WTC11 (cell line): Measurements from ENCODE around the gene PRKCQ. TPM values are rescaled to one million over a fixed set of nuclear protein-coding genes. Genes with fewer than 3 reads are reported as not detected.

ENCODE experiments used
- ATAC-seq: fragments of 200-7000 bp; cut with Tn5 transposase; 2 replicates; pipeline ENCODE4 v1.10.0; 2021; ENCODE audit warnings: mild to moderate bottlenecking, moderate library complexity
- CTCF ChIA-PET: fragments of 300-600 bp; sonication (Branson Sonifier 250); formaldehyde crosslinking; loops from one replicate; lab custom pipeline; 2021; ENCODE audit warnings: antibody characterized with exemption; lab: Charles Lee
- POLR2A ChIA-PET: fragments of 350-600 bp; sonication (Branson Sonifier 250); formaldehyde crosslinking; loops from one replicate; lab custom pipeline; 2021; ENCODE audit warnings: antibody characterized with exemption; lab: Charles Lee
- DNase-seq: peaks from one replicate; pipeline ENCODE4 v3.0.0; 2021; ENCODE audit warnings: low spot score
- H3K27ac Mint-ChIP-seq: 2 replicates; pipeline ENCODE4 v1.8.0; 2021; ENCODE audit warnings: mixed read lengths
- H3K27me3 Mint-ChIP-seq: 2 replicates; pipeline ENCODE4 v1.8.0; 2021; ENCODE audit warnings: low read depth, mild to moderate bottlenecking, moderate library complexity, mixed read lengths
- H3K36me3 Mint-ChIP-seq: 2 replicates; pipeline ENCODE4 v1.8.0; 2021; ENCODE audit warnings: mixed read lengths
- H3K4me1 Mint-ChIP-seq: 2 replicates; pipeline ENCODE4 v1.8.0; 2022; ENCODE audit warnings: mixed read lengths
- H3K4me3 Mint-ChIP-seq: 2 replicates; pipeline ENCODE4 v1.8.0; 2021; ENCODE audit warnings: mild to moderate bottlenecking, moderate library complexity, mixed read lengths
- H3K9me3 Mint-ChIP-seq: 2 replicates; pipeline ENCODE4 v1.8.0; 2021; ENCODE audit warnings: mixed read lengths
- ATF2 ChIP-seq: sonication (generic); formaldehyde crosslinking; IDR thresholded peaks from 2 replicates; pipeline ENCODE4 v1.8.1; 2022; ENCODE audit warnings: low read depth, missing genetic modification reagents, borderline replicate concordance
- ERG ChIP-seq: fragments of 250-450 bp; sonication (Bioruptor Pico); IDR thresholded peaks from 2 replicates; pipeline ENCODE4 v1.8.0; 2021; ENCODE audit warnings: mild to moderate bottlenecking
- FOXK1 ChIP-seq: sonication (generic); formaldehyde crosslinking; IDR thresholded peaks from 2 replicates; pipeline ENCODE4 v1.8.0; 2022; ENCODE audit warnings: mild to moderate bottlenecking, moderate library complexity, missing genetic modification reagents
- FOXP4 ChIP-seq: sonication (generic); formaldehyde crosslinking; IDR thresholded peaks from 2 replicates; pipeline ENCODE4 v1.8.0; 2022; ENCODE audit warnings: mild to moderate bottlenecking, missing genetic modification reagents
- HMGXB4 ChIP-seq: sonication (generic); formaldehyde crosslinking; IDR thresholded peaks from 2 replicates; pipeline ENCODE4 v1.8.1; 2023; ENCODE audit warnings: mild to moderate bottlenecking, moderate library complexity, missing genetic modification reagents
- IRF2 ChIP-seq: sonication (generic); formaldehyde crosslinking; IDR thresholded peaks from 2 replicates; pipeline ENCODE4 v1.8.0; 2022; ENCODE audit warnings: low read depth, missing genetic modification reagents, borderline replicate concordance
- KAT7 ChIP-seq: sonication (generic); formaldehyde crosslinking; IDR thresholded peaks from 2 replicates; pipeline ENCODE4 v1.8.1; 2023; ENCODE audit warnings: missing genetic modification reagents, mild to moderate bottlenecking, borderline replicate concordance
- NFATC4 ChIP-seq: fragments of 250-450 bp; sonication (Bioruptor Pico); IDR thresholded peaks from 2 replicates; pipeline ENCODE4 v1.9.0; 2021; ENCODE audit warnings: mild to moderate bottlenecking
- RELA ChIP-seq: sonication (generic); formaldehyde crosslinking; IDR thresholded peaks from 2 replicates; pipeline ENCODE4 v1.8.1; 2022; ENCODE audit warnings: missing genetic modification reagents, mild to moderate bottlenecking, borderline replicate concordance
- SMAD4 ChIP-seq: sonication (generic); formaldehyde crosslinking; IDR thresholded peaks from 2 replicates; pipeline ENCODE4 v1.8.0; 2022; ENCODE audit warnings: mild to moderate bottlenecking, missing genetic modification reagents
- USF2 ChIP-seq: sonication (generic); formaldehyde crosslinking; IDR thresholded peaks from 2 replicates; pipeline ENCODE4 v1.8.1; 2023; ENCODE audit warnings: mild to moderate bottlenecking, missing genetic modification reagents, moderate library complexity
- ZBTB21 ChIP-seq: sonication (generic); formaldehyde crosslinking; IDR thresholded peaks from 2 replicates; pipeline ENCODE4 v1.8.1; 2023; ENCODE audit warnings: mild to moderate bottlenecking, missing genetic modification reagents, borderline replicate concordance
- ZNF512 ChIP-seq: sonication (generic); formaldehyde crosslinking; IDR thresholded peaks from 2 replicates; pipeline ENCODE4 v1.8.1; 2022; ENCODE audit warnings: missing genetic modification reagents, borderline replicate concordance
- total RNA-seq: library from RNA; stranded (reverse); gene quantifications from 3 replicates; pipeline ENCODE4 v1.2.3, GENCODE V29; 2021
- TF ChIP-seq, protein P1 (sequence below): fragments of 250-450 bp; sonication (Bioruptor Pico); IDR thresholded peaks from 2 replicates; pipeline ENCODE4 v1.9.0; 2021; ENCODE audit warnings: mild to moderate bottlenecking, borderline replicate concordance
- TF ChIP-seq, protein P2 (sequence below): sonication (generic); formaldehyde crosslinking; IDR thresholded peaks from 2 replicates; pipeline ENCODE4 v1.8.0; 2022; ENCODE audit warnings: mild to moderate bottlenecking, missing genetic modification reagents
- TF ChIP-seq, protein P3 (sequence below): sonication (generic); formaldehyde crosslinking; IDR thresholded peaks from 2 replicates; pipeline ENCODE4 v1.8.1; 2023; ENCODE audit warnings: mild to moderate bottlenecking, missing genetic modification reagents

PRKCQ gene
- total RNA-seq, 1 experiment from 2014 or later = 8.7 TPM

DNA sequence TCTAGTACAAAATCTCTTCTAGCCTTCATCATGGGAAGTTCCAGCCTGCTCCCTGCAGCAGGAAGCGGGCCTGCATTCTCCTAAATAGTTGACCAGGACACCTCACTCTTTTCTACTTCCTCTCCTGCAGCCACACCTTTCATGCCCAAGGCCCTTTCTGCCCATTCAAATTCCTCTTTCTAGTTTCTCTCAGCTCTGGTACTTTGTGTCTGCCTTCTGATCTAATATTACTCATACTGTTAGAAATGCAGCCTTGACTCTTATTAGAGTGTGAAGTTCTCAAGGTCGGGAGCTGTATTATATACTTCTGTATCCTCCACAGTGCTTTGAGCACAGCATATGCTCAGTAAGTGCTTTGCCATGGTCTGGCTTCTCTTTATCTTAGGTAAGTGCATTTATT, 103.1 kb downstream of the PRKCQ start:
- H3K27me3 Mint-ChIP-seq = no peaks in the 10 kb centered on the region
- ATAC-seq (no peak), DNase-seq (no peak)
- peaks cover 12% of the 10 kb centered on the region for H3K36me3 Mint-ChIP-seq
- peaks cover 3% of the 10 kb centered on the region; the same call in 1 of the 2 replicates for H3K9me3 Mint-ChIP-seq
- TF ChIP-seq FOXP4 (no peak), USF2 (CRISPR knock-in tag) (no peak), ZNF512 (CRISPR knock-in tag) (no peak), RELA (no peak), SMAD4 (CRISPR knock-in tag) (no peak), IRF2 (no peak), NFATC4 (CRISPR knock-in tag) (no peak), HMGXB4 (no peak), KAT7 (CRISPR knock-in tag) (no peak), FOXK1 (no peak), ATF2 (CRISPR knock-in tag) (no peak), ERG (CRISPR knock-in tag) (no peak), ZBTB21 (CRISPR knock-in tag) (no peak)
- TF ChIP-seq, protein P1, sequence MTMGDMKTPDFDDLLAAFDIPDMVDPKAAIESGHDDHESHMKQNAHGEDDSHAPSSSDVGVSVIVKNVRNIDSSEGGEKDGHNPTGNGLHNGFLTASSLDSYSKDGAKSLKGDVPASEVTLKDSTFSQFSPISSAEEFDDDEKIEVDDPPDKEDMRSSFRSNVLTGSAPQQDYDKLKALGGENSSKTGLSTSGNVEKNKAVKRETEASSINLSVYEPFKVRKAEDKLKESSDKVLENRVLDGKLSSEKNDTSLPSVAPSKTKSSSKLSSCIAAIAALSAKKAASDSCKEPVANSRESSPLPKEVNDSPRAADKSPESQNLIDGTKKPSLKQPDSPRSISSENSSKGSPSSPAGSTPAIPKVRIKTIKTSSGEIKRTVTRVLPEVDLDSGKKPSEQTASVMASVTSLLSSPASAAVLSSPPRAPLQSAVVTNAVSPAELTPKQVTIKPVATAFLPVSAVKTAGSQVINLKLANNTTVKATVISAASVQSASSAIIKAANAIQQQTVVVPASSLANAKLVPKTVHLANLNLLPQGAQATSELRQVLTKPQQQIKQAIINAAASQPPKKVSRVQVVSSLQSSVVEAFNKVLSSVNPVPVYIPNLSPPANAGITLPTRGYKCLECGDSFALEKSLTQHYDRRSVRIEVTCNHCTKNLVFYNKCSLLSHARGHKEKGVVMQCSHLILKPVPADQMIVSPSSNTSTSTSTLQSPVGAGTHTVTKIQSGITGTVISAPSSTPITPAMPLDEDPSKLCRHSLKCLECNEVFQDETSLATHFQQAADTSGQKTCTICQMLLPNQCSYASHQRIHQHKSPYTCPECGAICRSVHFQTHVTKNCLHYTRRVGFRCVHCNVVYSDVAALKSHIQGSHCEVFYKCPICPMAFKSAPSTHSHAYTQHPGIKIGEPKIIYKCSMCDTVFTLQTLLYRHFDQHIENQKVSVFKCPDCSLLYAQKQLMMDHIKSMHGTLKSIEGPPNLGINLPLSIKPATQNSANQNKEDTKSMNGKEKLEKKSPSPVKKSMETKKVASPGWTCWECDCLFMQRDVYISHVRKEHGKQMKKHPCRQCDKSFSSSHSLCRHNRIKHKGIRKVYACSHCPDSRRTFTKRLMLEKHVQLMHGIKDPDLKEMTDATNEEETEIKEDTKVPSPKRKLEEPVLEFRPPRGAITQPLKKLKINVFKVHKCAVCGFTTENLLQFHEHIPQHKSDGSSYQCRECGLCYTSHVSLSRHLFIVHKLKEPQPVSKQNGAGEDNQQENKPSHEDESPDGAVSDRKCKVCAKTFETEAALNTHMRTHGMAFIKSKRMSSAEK = no peak
- TF ChIP-seq, protein P2, sequence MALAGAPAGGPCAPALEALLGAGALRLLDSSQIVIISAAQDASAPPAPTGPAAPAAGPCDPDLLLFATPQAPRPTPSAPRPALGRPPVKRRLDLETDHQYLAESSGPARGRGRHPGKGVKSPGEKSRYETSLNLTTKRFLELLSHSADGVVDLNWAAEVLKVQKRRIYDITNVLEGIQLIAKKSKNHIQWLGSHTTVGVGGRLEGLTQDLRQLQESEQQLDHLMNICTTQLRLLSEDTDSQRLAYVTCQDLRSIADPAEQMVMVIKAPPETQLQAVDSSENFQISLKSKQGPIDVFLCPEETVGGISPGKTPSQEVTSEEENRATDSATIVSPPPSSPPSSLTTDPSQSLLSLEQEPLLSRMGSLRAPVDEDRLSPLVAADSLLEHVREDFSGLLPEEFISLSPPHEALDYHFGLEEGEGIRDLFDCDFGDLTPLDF (CRISPR knock-in tag) = no peak
- TF ChIP-seq, protein P3, sequence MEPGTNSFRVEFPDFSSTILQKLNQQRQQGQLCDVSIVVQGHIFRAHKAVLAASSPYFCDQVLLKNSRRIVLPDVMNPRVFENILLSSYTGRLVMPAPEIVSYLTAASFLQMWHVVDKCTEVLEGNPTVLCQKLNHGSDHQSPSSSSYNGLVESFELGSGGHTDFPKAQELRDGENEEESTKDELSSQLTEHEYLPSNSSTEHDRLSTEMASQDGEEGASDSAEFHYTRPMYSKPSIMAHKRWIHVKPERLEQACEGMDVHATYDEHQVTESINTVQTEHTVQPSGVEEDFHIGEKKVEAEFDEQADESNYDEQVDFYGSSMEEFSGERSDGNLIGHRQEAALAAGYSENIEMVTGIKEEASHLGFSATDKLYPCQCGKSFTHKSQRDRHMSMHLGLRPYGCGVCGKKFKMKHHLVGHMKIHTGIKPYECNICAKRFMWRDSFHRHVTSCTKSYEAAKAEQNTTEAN (CRISPR knock-in tag) = no peak
- POLR2A ChIA-PET = no interaction called here
- H3K27ac Mint-ChIP-seq = no peak overlapping the region
- no peak overlapping the region for H3K4me3 Mint-ChIP-seq
- H3K4me1 Mint-ChIP-seq = no peaks in the 10 kb centered on the region; the same call in 1 of the 2 replicates
- CTCF ChIA-PET = no interaction called here
